SK-N-SH (cell line): ENCODE results near the gene P2RX1. TPM values are rescaled to one million over a fixed set of nuclear protein-coding genes. Genes with fewer than 3 reads are reported as not detected.

ENCODE experiments used
- CTCF ChIA-PET: fragments of 300-600, 350-600 bp; formaldehyde crosslinking; extraction: SDS; loops from one replicate; lab custom pipeline; 2021; lab: Yijun Ruan, JAX
- POLR2A ChIA-PET: fragments of 350-600 bp; sonication (Branson Sonifier 250); formaldehyde crosslinking; extraction: SDS; loops from one replicate; lab custom pipeline; 2020; ENCODE audit warnings: antibody characterized with exemption, inconsistent platforms; lab: Yijun Ruan, JAX
- DNase-seq: peaks from one replicate; pipeline ENCODE4 v3.0.0; 2012
- H2AFZ ChIP-seq: fragments of 200-600 bp; sonication (generic); 2 replicates; pipeline ENCODE4 v1.8.1; 2016; ENCODE audit warnings: antibody characterized with exemption, mild to moderate bottlenecking, low read depth
- H3F3A ChIP-seq: fragments of 200-600 bp; sonication (generic); replicated peaks from 2 replicates; pipeline ENCODE3; 2016; ENCODE audit warnings: antibody characterized with exemption, mild to moderate bottlenecking; ENCODE audit not compliant: insufficient read depth
- H3K27ac ChIP-seq, 2 experiments: fragments of 200-500 bp in 1 of 2; fragments of 200-600 bp in 1 of 2; sonication (Bioruptor generic) in 1 of 2; sonication (generic), shearing (Covaris generic) in 1 of 2; 2 replicates each; pipeline versions ENCODE4 v1.5.1 to v1.6.1; 2014 to 2016; ENCODE audit warnings: low read depth in 2 of 2, inconsistent platforms in 1 of 2, low read length in 1 of 2, mild to moderate bottlenecking in 1 of 2, mixed read lengths in 1 of 2
- H3K27me3 ChIP-seq: fragments of 200-600 bp; sonication (generic), shearing (Covaris generic); 2 replicates; pipeline ENCODE4 v1.6.1; 2016; ENCODE audit warnings: mixed run types; ENCODE audit not compliant: insufficient read depth
- H3K36me3 ChIP-seq, 2 experiments: fragments of 200-500 bp in 1 of 2; fragments of 200-600 bp in 1 of 2; sonication (Bioruptor generic) in 1 of 2; sonication (generic) in 1 of 2; replicated peaks in 1 of 2; 2 replicates each; pipeline versions ENCODE3 to v1.5.1; 2014 to 2016; ENCODE audit warnings: low read length in 1 of 2, mild to moderate bottlenecking in 1 of 2; ENCODE audit not compliant: insufficient read depth in 2 of 2, control insufficient read depth in 1 of 2
- H3K4me1 ChIP-seq, 2 experiments: fragments of 200-500 bp in 1 of 2; fragments of 200-600 bp in 1 of 2; sonication (Bioruptor generic) in 1 of 2; sonication (generic), shearing (Covaris generic) in 1 of 2; 2 replicates each; pipeline versions ENCODE4 v1.5.1 to v1.6.1; 2014 to 2016; ENCODE audit warnings: low read depth in 1 of 2, low read length in 1 of 2, mixed run types in 1 of 2; ENCODE audit not compliant: insufficient read depth in 2 of 2, control insufficient read depth in 1 of 2
- H3K4me2 ChIP-seq: fragments of 200-600 bp; sonication (generic), shearing (Covaris generic); 2 replicates; pipeline ENCODE4 v1.6.1; 2017; ENCODE audit warnings: mixed run types
- H3K4me3 ChIP-seq, 2 experiments: fragments of 200-500 bp in 1 of 2; fragments of 200-600 bp in 1 of 2; sonication (Bioruptor generic) in 1 of 2; sonication (generic), shearing (Covaris generic) in 1 of 2; 2 replicates each; pipeline versions ENCODE4 v1.5.1 to v1.8.1; 2014 to 2016; ENCODE audit warnings: low read depth in 2 of 2, inconsistent platforms in 1 of 2, low read length in 1 of 2, mild to moderate bottlenecking in 1 of 2, mixed read lengths in 1 of 2, moderate library complexity in 1 of 2
- H3K79me2 ChIP-seq: fragments of 200-600 bp; sonication (generic); 2 replicates; pipeline ENCODE4 v1.8.1; 2017; ENCODE audit warnings: mild to moderate bottlenecking; ENCODE audit not compliant: insufficient read depth
- H3K9ac ChIP-seq: fragments of 200-600 bp; sonication (generic); 2 replicates; pipeline ENCODE4 v1.6.1; 2017; ENCODE audit warnings: mixed run types
- H3K9me2 ChIP-seq: fragments of 200-600 bp; sonication (generic); 2 replicates; pipeline ENCODE4 v1.6.1; 2017; ENCODE audit warnings: mixed run types
- H3K9me3 ChIP-seq: fragments of 200-600 bp; sonication (generic); 2 replicates; pipeline ENCODE4 v1.6.1; 2017; ENCODE audit warnings: mixed run types, mild to moderate bottlenecking, moderate library complexity
- H4K20me1 ChIP-seq: fragments of 200-600 bp; sonication (generic); 2 replicates; pipeline ENCODE4 v1.6.1; 2017; ENCODE audit warnings: mild to moderate bottlenecking, mixed run types; ENCODE audit not compliant: insufficient read depth
- ELF1 ChIP-seq: IDR thresholded peaks from 2 replicates; pipeline ENCODE4 v1.4.0; 2012
- EP300 ChIP-seq, 2 experiments: IDR thresholded peaks; 2 replicates each; pipeline versions ENCODE4 v1.4.0 to v1.6.1; 2012; ENCODE audit warnings: borderline replicate concordance in 1 of 2, low read depth in 1 of 2, low read length in 1 of 2
- FOSL2 ChIP-seq: IDR thresholded peaks from 2 replicates; pipeline ENCODE4 v1.4.0; 2012; ENCODE audit warnings: low read depth, mild to moderate bottlenecking, moderate library complexity, borderline replicate concordance
- FOXJ3 ChIP-seq: sonication (generic); formaldehyde crosslinking; IDR thresholded peaks from 2 replicates; pipeline ENCODE4 v1.5.1; 2020; ENCODE audit warnings: mild to moderate bottlenecking, missing genetic modification reagents
- FOXM1 ChIP-seq: IDR thresholded peaks from 2 replicates; pipeline ENCODE4 v1.4.0; 2012; ENCODE audit warnings: low read depth, mild to moderate bottlenecking
- MXI1 ChIP-seq: IDR thresholded peaks from 2 replicates; pipeline ENCODE4 v1.6.1; 2012; ENCODE audit warnings: mild to moderate bottlenecking, low read depth, low read length, improper control_type of control experiment
- NFIC ChIP-seq: IDR thresholded peaks from 2 replicates; pipeline ENCODE4 v1.4.0; 2012; ENCODE audit warnings: borderline replicate concordance
- RAD21 ChIP-seq: IDR thresholded peaks from 2 replicates; pipeline ENCODE4 v1.6.1; 2012; ENCODE audit warnings: mild to moderate bottlenecking, low read length
- RFX5 ChIP-seq: IDR thresholded peaks from 2 replicates; pipeline ENCODE4 v1.6.1; 2012; ENCODE audit warnings: mild to moderate bottlenecking, improper control_type of control experiment, low read length
- SMC3 ChIP-seq: IDR thresholded peaks from 2 replicates; pipeline ENCODE4 v1.6.1; 2012; ENCODE audit warnings: low read depth, low read length, improper control_type of control experiment
- WGBS: methylation state at CpG from one replicate; pipeline ENCODE4 v1.1.6; 2017; ENCODE audit warnings: low lambda C conversion rate; 5-methylcytosine and 5-hydroxymethylcytosine counted together
- polyA plus RNA-seq, 3 experiments: library from polyadenylated mRNA; depleted of rRNA; stranded (reverse); fragments of >200 nt; gene quantifications; 2 replicates each; pipeline ENCODE4 v1.2.3, GENCODE V29; 2012
- TF ChIP-seq, protein P1 (sequence below): IDR thresholded peaks from 2 replicates; pipeline ENCODE4 v1.4.0; 2012; ENCODE audit warnings: low read depth
- TF ChIP-seq, protein P2 (sequence below): fragments of 150-350 bp; IDR thresholded peaks from 2 replicates; pipeline ENCODE4 v1.6.1; 2017; ENCODE audit warnings: antibody characterized with exemption, low read length, low read depth, borderline replicate concordance
- TF ChIP-seq, protein P3 (sequence below): IDR thresholded peaks from 2 replicates; pipeline ENCODE4 v1.4.0; 2012; ENCODE audit warnings: low read depth, borderline replicate concordance
- TF ChIP-seq, protein P4 (sequence below): fragments of 200-600 bp; sonication (generic); IDR thresholded peaks from 2 replicates; pipeline ENCODE4 v1.6.1; 2017; ENCODE audit warnings: antibody characterized with exemption, mild to moderate bottlenecking, moderate library complexity

The P2RX1 gene
- polyA plus RNA-seq, 1 of the 3 experiments (the other 2 are of a cell fraction) = not detected

DNA sequence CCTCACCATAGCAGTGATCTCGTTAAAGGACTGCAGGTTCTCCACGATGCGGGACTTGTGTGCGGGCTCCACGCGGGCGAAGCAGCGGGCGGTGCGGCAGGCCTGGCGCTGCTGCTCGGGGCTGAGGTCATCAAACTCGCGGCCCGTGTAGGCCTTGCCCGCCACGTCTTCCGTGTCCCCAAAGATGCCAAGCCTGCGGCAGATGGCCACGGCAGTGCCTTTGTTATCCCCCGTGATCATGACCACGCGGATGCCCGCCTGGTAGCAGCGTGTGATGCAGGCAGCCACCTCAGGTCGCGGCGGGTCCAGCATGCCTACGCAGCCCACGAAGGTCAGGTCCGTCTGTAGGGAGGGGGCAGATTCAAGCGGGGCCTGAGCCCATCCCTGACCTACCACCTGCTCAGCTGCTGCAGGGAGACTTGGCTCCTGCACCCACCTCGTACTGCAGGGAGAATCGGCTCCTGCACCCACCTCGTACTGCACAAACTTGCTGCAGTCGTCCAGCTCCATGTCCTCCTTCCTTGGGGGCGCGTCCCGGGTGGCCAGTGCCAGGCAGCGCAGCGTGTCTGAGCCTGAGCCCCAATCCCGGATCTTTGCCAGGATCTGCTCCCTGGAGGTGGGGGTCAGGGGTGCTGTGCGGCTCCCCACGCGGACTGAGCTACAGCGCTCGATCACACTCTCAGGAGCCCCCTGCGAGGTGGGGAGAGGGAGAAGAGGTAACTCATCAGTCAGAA is 24.9 kb upstream of the P2RX1 start:
- WGBS = 91% methylated on average over 33 of the region's 48 CpGs
- no peaks in the 10 kb centered on the region for H3K27me3 ChIP-seq
- TF ChIP-seq, protein P1, sequence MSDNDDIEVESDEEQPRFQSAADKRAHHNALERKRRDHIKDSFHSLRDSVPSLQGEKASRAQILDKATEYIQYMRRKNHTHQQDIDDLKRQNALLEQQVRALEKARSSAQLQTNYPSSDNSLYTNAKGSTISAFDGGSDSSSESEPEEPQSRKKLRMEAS = no peak
- TF ChIP-seq FOXM1 (no peak), NFIC (no peak), EP300 (IDR thresholded peaks at IDR 0.05; ENCODE audit: borderline replicate concordance in 1 of 2, low read depth in 1 of 2, low read length in 1 of 2) (no peak), MXI1 (no peak), RFX5 (no peak), FOSL2 (no peak), SMC3 (no peak)
- TF ChIP-seq, protein P2, sequence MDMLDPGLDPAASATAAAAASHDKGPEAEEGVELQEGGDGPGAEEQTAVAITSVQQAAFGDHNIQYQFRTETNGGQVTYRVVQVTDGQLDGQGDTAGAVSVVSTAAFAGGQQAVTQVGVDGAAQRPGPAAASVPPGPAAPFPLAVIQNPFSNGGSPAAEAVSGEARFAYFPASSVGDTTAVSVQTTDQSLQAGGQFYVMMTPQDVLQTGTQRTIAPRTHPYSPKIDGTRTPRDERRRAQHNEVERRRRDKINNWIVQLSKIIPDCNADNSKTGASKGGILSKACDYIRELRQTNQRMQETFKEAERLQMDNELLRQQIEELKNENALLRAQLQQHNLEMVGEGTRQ = no peak
- TF ChIP-seq, protein P3, sequence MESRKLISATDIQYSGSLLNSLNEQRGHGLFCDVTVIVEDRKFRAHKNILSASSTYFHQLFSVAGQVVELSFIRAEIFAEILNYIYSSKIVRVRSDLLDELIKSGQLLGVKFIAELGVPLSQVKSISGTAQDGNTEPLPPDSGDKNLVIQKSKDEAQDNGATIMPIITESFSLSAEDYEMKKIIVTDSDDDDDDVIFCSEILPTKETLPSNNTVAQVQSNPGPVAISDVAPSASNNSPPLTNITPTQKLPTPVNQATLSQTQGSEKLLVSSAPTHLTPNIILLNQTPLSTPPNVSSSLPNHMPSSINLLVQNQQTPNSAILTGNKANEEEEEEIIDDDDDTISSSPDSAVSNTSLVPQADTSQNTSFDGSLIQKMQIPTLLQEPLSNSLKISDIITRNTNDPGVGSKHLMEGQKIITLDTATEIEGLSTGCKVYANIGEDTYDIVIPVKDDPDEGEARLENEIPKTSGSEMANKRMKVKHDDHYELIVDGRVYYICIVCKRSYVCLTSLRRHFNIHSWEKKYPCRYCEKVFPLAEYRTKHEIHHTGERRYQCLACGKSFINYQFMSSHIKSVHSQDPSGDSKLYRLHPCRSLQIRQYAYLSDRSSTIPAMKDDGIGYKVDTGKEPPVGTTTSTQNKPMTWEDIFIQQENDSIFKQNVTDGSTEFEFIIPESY = no peak
- TF ChIP-seq, protein P4, sequence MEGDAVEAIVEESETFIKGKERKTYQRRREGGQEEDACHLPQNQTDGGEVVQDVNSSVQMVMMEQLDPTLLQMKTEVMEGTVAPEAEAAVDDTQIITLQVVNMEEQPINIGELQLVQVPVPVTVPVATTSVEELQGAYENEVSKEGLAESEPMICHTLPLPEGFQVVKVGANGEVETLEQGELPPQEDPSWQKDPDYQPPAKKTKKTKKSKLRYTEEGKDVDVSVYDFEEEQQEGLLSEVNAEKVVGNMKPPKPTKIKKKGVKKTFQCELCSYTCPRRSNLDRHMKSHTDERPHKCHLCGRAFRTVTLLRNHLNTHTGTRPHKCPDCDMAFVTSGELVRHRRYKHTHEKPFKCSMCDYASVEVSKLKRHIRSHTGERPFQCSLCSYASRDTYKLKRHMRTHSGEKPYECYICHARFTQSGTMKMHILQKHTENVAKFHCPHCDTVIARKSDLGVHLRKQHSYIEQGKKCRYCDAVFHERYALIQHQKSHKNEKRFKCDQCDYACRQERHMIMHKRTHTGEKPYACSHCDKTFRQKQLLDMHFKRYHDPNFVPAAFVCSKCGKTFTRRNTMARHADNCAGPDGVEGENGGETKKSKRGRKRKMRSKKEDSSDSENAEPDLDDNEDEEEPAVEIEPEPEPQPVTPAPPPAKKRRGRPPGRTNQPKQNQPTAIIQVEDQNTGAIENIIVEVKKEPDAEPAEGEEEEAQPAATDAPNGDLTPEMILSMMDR = no peak
- H3F3A ChIP-seq = no peaks in the 10 kb centered on the region
- no peaks in the 10 kb centered on the region for H3K79me2 ChIP-seq
- H2AFZ ChIP-seq = no peak overlapping the region
- no peaks in the 10 kb centered on the region for H3K9me2 ChIP-seq
- peaks cover 0 to 20% of the 10 kb centered on the region in 2 experiments; a peak in 1 of 4 replicates for H3K4me1 ChIP-seq
- no peak overlapping the region for H3K4me2 ChIP-seq
- H4K20me1 ChIP-seq = no peaks in the 10 kb centered on the region
- H3K9me3 ChIP-seq = no peaks in the 10 kb centered on the region
- ChIA-PET CTCF (no interaction called here), POLR2A (no interaction called here)
- H3K4me3 ChIP-seq = no peak overlapping the region
- DNase-seq = no peak
- H3K36me3 ChIP-seq = no peaks in the 10 kb centered on the region
- H3K27ac ChIP-seq = no peak overlapping the region
- no peak overlapping the region for H3K9ac ChIP-seq

DNA sequence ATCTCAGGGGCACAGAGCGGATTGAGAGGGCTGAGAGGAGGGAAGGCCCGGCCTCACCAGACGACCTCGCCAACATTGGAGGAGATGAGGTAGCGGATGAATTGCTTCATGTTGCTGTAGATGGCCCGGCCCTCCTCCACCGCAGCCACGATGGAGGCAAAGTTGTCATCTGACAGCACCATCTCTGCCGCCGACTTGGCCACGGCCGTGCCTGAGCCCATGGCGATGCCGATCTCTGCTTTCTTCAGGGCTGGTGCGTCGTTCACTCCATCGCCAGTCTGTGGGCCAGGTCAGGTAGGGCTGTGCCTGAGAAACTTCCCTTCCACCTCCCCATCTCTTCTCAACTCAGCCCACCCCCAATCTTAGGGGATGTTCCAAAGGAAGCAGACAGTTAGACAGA is 21.1 kb upstream of the P2RX1 start:
- ChIA-PET POLR2A (no interaction called here), CTCF (no interaction called here)
- H3K79me2 ChIP-seq = no peaks in the 10 kb centered on the region
- H3K9me2 ChIP-seq = no peaks in the 10 kb centered on the region
- no peak overlapping the region for H2AFZ ChIP-seq
- H3K27me3 ChIP-seq = no peaks in the 10 kb centered on the region
- TF ChIP-seq FOXJ3 (no peak), RAD21 (no peak), FOSL2 (no peak), ELF1 (no peak)
- no peaks in the 10 kb centered on the region for H3K9me3 ChIP-seq
- DNase-seq = no peak
- H3K4me3 ChIP-seq = no peak overlapping the region
- WGBS = 96% methylated on average over 17 of the region's 17 CpGs
- H3K4me2 ChIP-seq = no peak overlapping the region
- no peaks in the 10 kb centered on the region for H3F3A ChIP-seq
- H3K9ac ChIP-seq = no peak overlapping the region
- H3K4me1 ChIP-seq = no peaks in the 10 kb centered on the region
- no peaks in the 10 kb centered on the region for H3K36me3 ChIP-seq
- no peak overlapping the region for H3K27ac ChIP-seq
- no peaks in the 10 kb centered on the region for H4K20me1 ChIP-seq
